GM12878 (cell line): ENCODE results near the gene GPN2. TPM values are rescaled to one million over a fixed set of nuclear protein-coding genes. Genes with fewer than 3 reads are reported as not detected.

Experiments used
- ATAC-seq: fragments of 200-7000 bp; cut with Tn5 transposase; 3 replicates; pipeline ENCODE4 v1.9.1; 2020; ENCODE audit warnings: mild to moderate bottlenecking, moderate library complexity
- BruUV-seq: library from RNA; stranded (reverse); fragments of 400-500 nt; replicated peaks from 2 replicates; lab custom pipeline; 2021; lab: Mats Ljungman, UMichigan
- CTCF ChIA-PET: fragments of 300-600 bp; sonication (Branson Sonifier 250); formaldehyde crosslinking; extraction: SDS; loops from one replicate; lab custom pipeline; 2021; ENCODE audit warnings: inconsistent platforms; lab: Yijun Ruan, JAX
- POLR2A ChIA-PET: fragments of 350-600 bp; formaldehyde crosslinking; extraction: SDS; loops from one replicate; lab custom pipeline; 2021; ENCODE audit warnings: inconsistent platforms; lab: Charles Lee
- RAD21 ChIA-PET: fragments of 300-600 bp; sonication (Branson Sonifier 250); formaldehyde crosslinking; loops from one replicate; lab custom pipeline; 2023; ENCODE audit warnings: antibody characterized with exemption; ENCODE audit not compliant: unreplicated experiment; lab: Charles Lee
- SMC1A ChIA-PET: fragments of 300-600 bp; sonication (Branson Sonifier 250); formaldehyde crosslinking; loops from one replicate; lab custom pipeline; 2023; ENCODE audit not compliant: unreplicated experiment, uncharacterized antibody; lab: Charles Lee
- DNase-seq: peaks from one replicate; pipeline ENCODE4 v3.0.0-alpha.2; 2011; ENCODE audit warnings: low read depth, low spot score
- FAIRE-seq: peaks from 3 replicates; lab custom pipeline; 2011; peaks lifted over from hg19 to GRCh38; lab: Jason Lieb, UNC
- H2AFZ ChIP-seq: 2 replicates; pipeline ENCODE4 v1.6.0; 2011; ENCODE audit warnings: low read depth, low read length, control low read depth; ENCODE audit not compliant: control insufficient read depth
- H3K27ac ChIP-seq: 2 replicates; pipeline ENCODE4 v1.5.1; 2011; ENCODE audit warnings: control low read depth; ENCODE audit not compliant: control insufficient read depth, insufficient read depth
- H3K27me3 ChIP-seq, 2 experiments: replicated peaks in 1 of 2; 2 replicates each; pipeline versions ENCODE4 v1.6.0 to v1.6.1; 2011; ENCODE audit warnings: low read length in 1 of 2; ENCODE audit not compliant: control insufficient read depth in 2 of 2, insufficient read depth in 2 of 2
- H3K36me3 ChIP-seq, 2 experiments: 2 replicates each; pipeline ENCODE4 v1.5.1; 2011; ENCODE audit warnings: low read length in 1 of 2; ENCODE audit not compliant: control insufficient read depth in 2 of 2, insufficient read depth in 2 of 2
- H3K4me1 ChIP-seq: 2 replicates; pipeline ENCODE4 v1.6.1; 2011; ENCODE audit warnings: mild to moderate bottlenecking, low read length, moderate library complexity, mixed read lengths; ENCODE audit not compliant: control insufficient read depth, insufficient read depth
- H3K4me2 ChIP-seq: 2 replicates; pipeline ENCODE4 v1.6.0; 2011; ENCODE audit warnings: control low read depth; ENCODE audit not compliant: control insufficient read depth, insufficient read depth
- H3K4me3 ChIP-seq: fragments of 200-600 bp; sonication (generic); 2 replicates; pipeline ENCODE4 v1.5.1; 2016
- H3K79me2 ChIP-seq: 2 replicates; pipeline ENCODE4 v1.6.0; 2011; ENCODE audit warnings: low read length; ENCODE audit not compliant: control insufficient read depth, insufficient read depth
- H3K9ac ChIP-seq: 2 replicates; pipeline ENCODE4 v1.8.0; 2011; ENCODE audit warnings: low read length, control low read depth, mixed read lengths; ENCODE audit not compliant: control insufficient read depth, insufficient read depth
- H3K9me3 ChIP-seq: replicated peaks from 3 replicates; pipeline ENCODE4 v1.5.1; 2011; ENCODE audit warnings: mild to moderate bottlenecking, low read length; ENCODE audit not compliant: control insufficient read depth, insufficient read depth
- H4K20me1 ChIP-seq: 2 replicates; pipeline ENCODE4 v1.6.0; 2011; ENCODE audit not compliant: control insufficient read depth, insufficient read depth
- CREM ChIP-seq: IDR thresholded peaks from 2 replicates; pipeline ENCODE4 v1.6.1; 2014; ENCODE audit warnings: antibody characterized with exemption, low read depth
- EGR1 ChIP-seq, 2 experiments: IDR thresholded peaks; 1 replicate in 1 of 2; 2 replicates in 1 of 2; pipeline ENCODE4 v1.6.1; 2011 to 2012; ENCODE audit warnings: low read depth in 2 of 2, low read length in 2 of 2, borderline replicate concordance in 1 of 2, mild to moderate bottlenecking in 1 of 2, moderate library complexity in 1 of 2
- HDAC6 ChIP-seq: fragments of 200-600 bp; sonication (generic); IDR thresholded peaks from one replicate; pipeline ENCODE4 v1.8.0; 2017; ENCODE audit warnings: antibody characterized with exemption; ENCODE audit not compliant: unreplicated experiment
- MTA2 ChIP-seq: fragments of 450-650 bp; IDR thresholded peaks from 2 replicates; pipeline ENCODE4 v1.6.1; 2016; ENCODE audit warnings: low read depth, mild to moderate bottlenecking, moderate library complexity
- NFYB ChIP-seq: IDR thresholded peaks from 2 replicates; pipeline ENCODE4 v1.6.1; 2011; ENCODE audit warnings: low read depth, mild to moderate bottlenecking, low read length, improper control_type of control experiment, moderate library complexity; ENCODE audit not compliant: insufficient read depth
- SMAD5 ChIP-seq: IDR thresholded peaks from 2 replicates; pipeline ENCODE4 v1.6.1; 2016; ENCODE audit warnings: antibody characterized with exemption, low read depth
- SREBF2 ChIP-seq: IDR thresholded peaks from 2 replicates; pipeline ENCODE4 v1.6.1; 2012; ENCODE audit warnings: mild to moderate bottlenecking, low read length
- SRF ChIP-seq, 2 experiments: IDR thresholded peaks; 2 replicates each; pipeline ENCODE4 v1.6.1; 2011; ENCODE audit warnings: low read depth in 2 of 2, low read length in 2 of 2, mild to moderate bottlenecking in 1 of 2, moderate library complexity in 1 of 2
- TAF1 ChIP-seq: IDR thresholded peaks from 2 replicates; pipeline ENCODE4 v1.6.1; 2011; ENCODE audit warnings: mild to moderate bottlenecking, low read depth, low read length, borderline replicate concordance
- ZBED1 ChIP-seq: IDR thresholded peaks from 2 replicates; pipeline ENCODE4 v1.6.1; 2016; ENCODE audit warnings: borderline replicate concordance
- WGBS: methylation state at CpG from one replicate; pipeline ENCODE4 v1.1.6; 2016; ENCODE audit warnings: low lambda C conversion rate; ENCODE audit not compliant: insufficient replicate concordance, insufficient coverage; ENCODE audit errors: missing lambda C conversion rate; 5-methylcytosine and 5-hydroxymethylcytosine counted together
- in situ Hi-C: fragments of 300-500 bp; cut with MboI; formaldehyde crosslinking; loops from 9 replicates; pipeline ENCODE4 v1.14.3; 2018; ENCODE audit warnings: mixed read lengths
- intact Hi-C: fragments of 100-400 bp; cut with micrococcal nuclease; formaldehyde crosslinking; loops from one replicate; pipeline ENCODE4 v1.14.2; 2022; ENCODE audit not compliant: unreplicated experiment
- polyA plus RNA-seq, 11 experiments: library from polyadenylated mRNA; depleted of rRNA in 4 of 11; unstranded in 6 of 11; stranded (reverse) in 5 of 11; fragments of >200 nt; fragmentation: Nextera tagmentation in 4 of 11; fragmentation: Illumina TruSeq in 1 of 11; extraction: Ambion mirVana in 4 of 11; extraction: Trizol in 1 of 11; gene quantifications; 1 replicate in 1 of 11; 2 replicates in 10 of 11; pipeline versions ENCODE4 v1.2.1 to v1.2.3, GENCODE V29; 2011 to 2016; ENCODE audit warnings: inconsistent platforms in 2 of 11, missing spikeins in 2 of 11, low read depth in 1 of 11
- total RNA-seq, 4 experiments: library from RNA; depleted of rRNA in 3 of 4; stranded (reverse); fragments of >200 nt in 3 of 4; fragmentation: Illumina TruSeq in 1 of 4; extraction: Trizol in 1 of 4; gene quantifications; 2 replicates each; pipeline versions ENCODE4 v1.2.1 to v1.2.3, GENCODE V29; 2013 to 2021
- TF ChIP-seq, protein P1 (sequence below): IDR thresholded peaks from 2 replicates; pipeline ENCODE4 v1.6.1; 2011; ENCODE audit warnings: low read depth, low read length, improper control_type of control experiment, borderline replicate concordance

Gene GPN2
- total and polyA plus RNA-seq, 10 of the 15 experiments (the other 5 are each of a cell fraction or from before 2014, with no cell fraction given), result 8.3 to 61.4 (median 23.3) TPM

DNA sequence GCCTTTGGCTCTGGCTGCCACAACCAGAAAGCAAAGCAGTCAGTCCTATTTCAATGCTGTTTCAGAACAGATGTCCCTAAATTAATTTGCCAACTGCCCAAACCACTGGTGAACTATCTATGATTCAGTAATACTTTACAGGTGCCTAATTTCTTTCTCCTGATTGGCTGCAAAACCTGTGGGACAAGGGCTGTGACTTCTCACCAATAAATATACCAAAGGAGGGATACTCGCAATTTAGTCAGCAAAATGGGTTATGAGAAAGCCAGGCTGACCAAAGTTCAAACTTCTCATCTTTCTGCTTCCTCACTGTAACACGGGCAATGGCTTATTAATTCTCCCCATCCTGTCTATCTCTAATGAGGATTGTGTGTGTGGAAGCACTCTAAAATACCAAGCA is 12.8 kb downstream of the GPN2 start:
- in situ Hi-C loops (loop anchor here (5.0 kb wide), 2 partner anchors 65 to 270 kb away; no protein-coding TSS in a partner anchor), intact Hi-C loops (loop anchor here (5.0 kb wide), 1 partner anchor 85 kb away; no protein-coding TSS in a partner anchor)
- Histone ChIP-seq H3K27ac (no peak overlapping the region), H3K9ac (no peak overlapping the region), H3K79me2 (no peaks in the 10 kb centered on the region), H4K20me1 (no peaks in the 10 kb centered on the region), H2AFZ (no peak overlapping the region), H3K4me2 (no peak overlapping the region), H3K9me3 (no peaks in the 10 kb centered on the region), H3K27me3 (no peaks in the 10 kb centered on the region), H3K4me3 (no peak overlapping the region), H3K36me3 (peaks cover 11 to 31% of the 10 kb centered on the region in 2 experiments)
- ChIA-PET RAD21 (interaction anchor here (0.9 to 2.9 kb wide), 3 partner anchors 10 to 275 kb away, joined by 3 to 13 read pairs (median 3); no protein-coding TSS in a partner anchor), CTCF (interaction anchor here (0.7 to 3.8 kb wide), 11 partner anchors 10 to 266 kb away, joined by 3 to 36 read pairs (median 6); no protein-coding TSS in a partner anchor), POLR2A (interaction anchor here (1.0 kb wide), 1 partner anchor 57 kb away, joined by 3 read pairs; no protein-coding TSS in a partner anchor), SMC1A (interaction anchor here (0.6 to 3.7 kb wide), 8 partner anchors 10 to 275 kb away, joined by 3 to 22 read pairs (median 8); no protein-coding TSS in a partner anchor)
- FAIRE-seq (no peak), DNase-seq (no peak), ATAC-seq (no peak)
- WGBS, result 48% methylated on average over 2 of the region's 2 CpGs
- TSS peak; percentile 55 for BruUV-seq
- TF ChIP-seq HDAC6, result no peak
- no peak for TF ChIP-seq MTA2
- TF ChIP-seq, protein P1, sequence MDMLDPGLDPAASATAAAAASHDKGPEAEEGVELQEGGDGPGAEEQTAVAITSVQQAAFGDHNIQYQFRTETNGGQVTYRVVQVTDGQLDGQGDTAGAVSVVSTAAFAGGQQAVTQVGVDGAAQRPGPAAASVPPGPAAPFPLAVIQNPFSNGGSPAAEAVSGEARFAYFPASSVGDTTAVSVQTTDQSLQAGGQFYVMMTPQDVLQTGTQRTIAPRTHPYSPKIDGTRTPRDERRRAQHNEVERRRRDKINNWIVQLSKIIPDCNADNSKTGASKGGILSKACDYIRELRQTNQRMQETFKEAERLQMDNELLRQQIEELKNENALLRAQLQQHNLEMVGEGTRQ, result no peak
- TF ChIP-seq TAF1, result no peak
- TF ChIP-seq CREM, result no peak
- TF ChIP-seq, all 136 proteins: peak for 0
- no peaks in the 10 kb centered on the region for H3K4me1 ChIP-seq

DNA sequence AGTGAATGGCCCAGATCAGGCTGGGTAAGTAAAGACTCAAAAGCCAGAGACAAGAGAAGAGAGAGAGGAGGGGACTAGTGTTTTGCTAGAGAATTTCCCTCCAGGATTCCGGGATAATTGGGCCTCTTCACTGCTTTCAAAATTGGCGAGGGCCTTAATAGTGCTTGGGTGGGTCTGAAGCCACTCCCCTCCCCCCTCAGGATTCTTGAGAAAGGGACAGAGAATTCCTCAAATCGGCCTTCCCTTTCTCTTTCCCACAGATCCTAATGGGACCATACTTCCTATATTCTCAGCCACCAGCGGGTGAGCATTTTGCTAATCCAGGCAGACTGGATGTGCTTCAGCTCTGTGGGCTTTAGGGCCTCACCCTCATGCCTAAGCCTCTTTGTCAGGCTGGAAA is 15.2 kb downstream of the GPN2 start:
- Histone ChIP-seq H3K79me2 (no peaks in the 10 kb centered on the region), H4K20me1 (no peaks in the 10 kb centered on the region), H3K27me3 (no peaks in the 10 kb centered on the region), H3K9ac (no peak overlapping the region), H3K36me3 (peaks cover 8 to 23% of the 10 kb centered on the region in 2 experiments), H3K4me1 (no peaks in the 10 kb centered on the region), H2AFZ (no peak overlapping the region), H3K4me3 (no peak overlapping the region), H3K27ac (no peak overlapping the region), H3K4me2 (no peak overlapping the region), H3K9me3 (no peaks in the 10 kb centered on the region)
- in situ Hi-C loops, result loop anchor here (5.0 kb wide), 2 partner anchors 63 to 268 kb away; no protein-coding TSS in a partner anchor
- CTCF ChIA-PET, result interaction anchor here (1.9 kb wide), 1 partner anchor 85 kb away, joined by 10 read pairs; no protein-coding TSS in a partner anchor
- SMC1A ChIA-PET, result no interaction called here
- no TSS peak for BruUV-seq
- intact Hi-C loops, result loop anchor here (5.0 kb wide), 1 partner anchor 83 kb away; no protein-coding TSS in a partner anchor
- POLR2A ChIA-PET, result no interaction called here
- TF ChIP-seq ZBED1 (no peak), SREBF2 (no peak), EGR1 (IDR thresholded peaks at IDR 0.05; ENCODE audit: borderline replicate concordance in 1 of 2, low read depth in 2 of 2, low read length in 2 of 2) (no peak), SRF (IDR thresholded peaks at IDR 0.05; ENCODE audit: low read depth in 2 of 2, low read length in 2 of 2) (no peak), SMAD5 (no peak), CREM (no peak), NFYB (no peak)
- FAIRE-seq, result no peak
- RAD21 ChIA-PET, result no interaction called here
- 95% methylated on average over 4 of the region's 4 CpGs for WGBS
- ATAC-seq, result no peak
- DNase-seq, result no peak
